HepG2 (cell line): ENCODE results near the gene FLT3LG. TPM values are rescaled to one million over a fixed set of nuclear protein-coding genes. Genes with fewer than 3 reads are reported as not detected.
A peak's percentile ranks its signal among the peaks of the same experiment; 100 is the strongest.

Experiments
- E2F2 ChIP-seq: sonication (generic); formaldehyde crosslinking; IDR thresholded peaks from 2 replicates; pipeline ENCODE4 v1.4.0; 2020; ENCODE audit warnings: missing genetic modification reagents, borderline replicate concordance
- FUBP1 ChIP-seq: sonication (generic); formaldehyde crosslinking; IDR thresholded peaks from 2 replicates; pipeline ENCODE4 v1.5.1; 2020; ENCODE audit warnings: missing genetic modification reagents, mild to moderate bottlenecking, borderline replicate concordance
- MIER2 ChIP-seq: IDR thresholded peaks from 2 replicates; pipeline ENCODE4 v1.6.1; 2016; ENCODE audit warnings: missing biosample characterization, missing genetic modification reagents
- MYC ChIP-seq: sonication (generic); formaldehyde crosslinking; IDR thresholded peaks from 2 replicates; pipeline ENCODE4 v1.9.0; 2021; ENCODE audit warnings: missing genetic modification reagents, borderline replicate concordance
- PLSCR1 ChIP-seq: sonication (generic); formaldehyde crosslinking; IDR thresholded peaks from 2 replicates; pipeline ENCODE4 v1.5.0; 2020; ENCODE audit warnings: missing genetic modification reagents, mild to moderate bottlenecking, borderline replicate concordance
- RORA ChIP-seq: sonication (generic); formaldehyde crosslinking; IDR thresholded peaks from 2 replicates; pipeline ENCODE4 v1.5.0; 2020; ENCODE audit warnings: mild to moderate bottlenecking, missing genetic modification reagents, moderate library complexity
- SOX5 ChIP-seq: IDR thresholded peaks from 2 replicates; pipeline ENCODE4 v1.6.1; 2016; ENCODE audit warnings: borderline replicate concordance
- SRSF1 ChIP-seq: fragments of 200-400 bp; formaldehyde crosslinking; optimal IDR thresholded peaks from 2 replicates; pipeline ENCODE3; 2017; ENCODE audit warnings: mild to moderate bottlenecking, low read depth, low read length, moderate library complexity
- TRAFD1 ChIP-seq: sonication (generic); formaldehyde crosslinking; IDR thresholded peaks from 2 replicates; pipeline ENCODE4 v1.5.1; 2020; ENCODE audit warnings: missing genetic modification reagents, mild to moderate bottlenecking, borderline replicate concordance
- ZNF205 ChIP-seq: IDR thresholded peaks from 2 replicates; pipeline ENCODE4 v1.6.1; 2018; ENCODE audit warnings: missing biosample characterization, missing genetic modification reagents
- ZNF280B ChIP-seq: sonication (generic); formaldehyde crosslinking; IDR thresholded peaks from 2 replicates; pipeline ENCODE4 v1.5.0; 2020; ENCODE audit warnings: missing genetic modification reagents, mild to moderate bottlenecking, borderline replicate concordance
- ZNF446 ChIP-seq: sonication (generic); formaldehyde crosslinking; IDR thresholded peaks from 2 replicates; pipeline ENCODE4 v1.5.0; 2020; ENCODE audit warnings: mild to moderate bottlenecking, missing genetic modification reagents
- ZNF883 ChIP-seq: sonication (generic); formaldehyde crosslinking; IDR thresholded peaks from 2 replicates; pipeline ENCODE4 v1.5.1; 2020; ENCODE audit warnings: mild to moderate bottlenecking, missing genetic modification reagents; ENCODE audit errors: not compliant biosample characterization
- polyA plus RNA-seq, 8 experiments: library from polyadenylated mRNA; depleted of rRNA in 3 of 8; stranded (reverse) in 7 of 8; unstranded in 1 of 8; fragments of >200 nt; fragmentation: Illumina TruSeq in 4 of 8; extraction: Trizol in 4 of 8; gene quantifications; 2 replicates each; pipeline versions ENCODE4 v1.2.1 to v1.2.3, GENCODE V29; 2011 to 2016; ENCODE audit warnings: low read depth in 4 of 8, missing spikeins in 1 of 8, mixed read lengths in 1 of 8; ENCODE audit not compliant: insufficient read depth in 1 of 8
- total RNA-seq, 5 experiments: library from RNA; depleted of rRNA; stranded (reverse); fragments of >200 nt; fragmentation: Illumina TruSeq; extraction: Trizol; gene quantifications; 2 replicates each; pipeline ENCODE4 v1.2.3, GENCODE V29; 2016; ENCODE audit warnings: low read depth in 1 of 5

FLT3LG gene
- total and polyA plus RNA-seq, 2 of the 13 experiments (the other 11 are each of a cell fraction or from before 2014, with no cell fraction given), result 1.5 to 2.6 TPM

GRCh38 chr19:49487277-49488045 lies 13.4 kb downstream of the FLT3LG start, which contains the start of gene RPL13A (continued):
- TF ChIP-seq FUBP1 (CRISPR knock-in tag) (no peak), PLSCR1 (CRISPR knock-in tag) (no peak), MYC (CRISPR knock-in tag) (peak; percentile 93), SOX5 (CRISPR knock-in tag) (peak; percentile 37; the same call in 1 of the 2 replicates), ZNF280B (CRISPR knock-in tag) (peak; percentile 58; the same call in 1 of the 2 replicates), ZNF446 (CRISPR knock-in tag) (peak; percentile 78), SRSF1 (peak; percentile 80), E2F2 (CRISPR knock-in tag) (no peak), ZNF883 (CRISPR knock-in tag) (peak; percentile 74), MIER2 (peak; percentile 45; the same call in 1 of the 2 replicates), TRAFD1 (CRISPR knock-in tag) (peak; percentile 73; the same call in 1 of the 2 replicates), ZNF205 (peak; percentile 90), RORA (no peak)
